Measurements from ENCODE around the gene ZNG1A.
A peak's percentile ranks its signal among the peaks of the same experiment; 100 is the strongest.
"Not testable (repeated sequence)": the region's sequence is repeated elsewhere in the genome, so short reads cannot be mapped to it uniquely, and the experiment has no call there.

Gene ZNG1A

GRCh38 chr9:90851-91250 lies 88.0 kb downstream of the ZNG1A start:
- DNase-seq (ENCODE audit: low spot score); in situ Hi-C loops (cut with MboI; ENCODE audit: low sequenced_read_pairs, unreplicated experiment): not testable (repeated sequence)

GRCh38 chr9:88396-89037 lies 90.3 kb downstream of the ZNG1A start:
- in situ Hi-C loops (cut with MboI; ENCODE audit: low sequenced_read_pairs, unreplicated experiment); DNase-seq (ENCODE audit: low spot score): not testable (repeated sequence)

- in situ Hi-C loops (cut with MboI; ENCODE audit: low sequenced_read_pairs, unreplicated experiment), result not testable (repeated sequence)
Observed at GRCh38 chr9:87860-88259, 91.0 kb downstream of the ZNG1A start.

GRCh38 chr9:87105-87504 lies 91.8 kb downstream of the ZNG1A start:
- in situ Hi-C loops (cut with MboI; ENCODE audit: low sequenced_read_pairs, unreplicated experiment); DNase-seq (ENCODE audit: low spot score): not testable (repeated sequence)

More at GRCh38 chr9:87860-88259, 91.0 kb downstream of the ZNG1A start:
- DNase-seq (ENCODE audit: low spot score), result not testable (repeated sequence)

GRCh38 chr9:86697-87096 lies 92.2 kb downstream of the ZNG1A start:
- DNase-seq (ENCODE audit: low spot score); in situ Hi-C loops (cut with MboI; ENCODE audit: low sequenced_read_pairs, unreplicated experiment): not testable (repeated sequence)

GRCh38 chr9:82932-83689 lies 95.7 kb downstream of the ZNG1A start:
- in situ Hi-C loops (cut with MboI; ENCODE audit: low sequenced_read_pairs, unreplicated experiment); DNase-seq (ENCODE audit: low spot score): not testable (repeated sequence)

- in situ Hi-C loops (cut with MboI; ENCODE audit: low sequenced_read_pairs, unreplicated experiment); DNase-seq (ENCODE audit: low spot score): not testable (repeated sequence)
Observed at GRCh38 chr9:78333-78732, 100.5 kb downstream of the ZNG1A start.

GRCh38 chr9:76389-76788 lies 102.5 kb downstream of the ZNG1A start:
- in situ Hi-C loops (cut with MboI; ENCODE audit: low sequenced_read_pairs, unreplicated experiment); DNase-seq (ENCODE audit: low spot score): not testable (repeated sequence)

GRCh38 chr9:73900-74525 lies 104.8 kb downstream of the ZNG1A start:
- in situ Hi-C loops (cut with MboI; ENCODE audit: low sequenced_read_pairs, unreplicated experiment); DNase-seq (ENCODE audit: low spot score): not testable (repeated sequence)

GRCh38 chr9:73076-73899 lies 105.6 kb downstream of the ZNG1A start:
- DNase-seq (ENCODE audit: low spot score), result peak; percentile 18
- in situ Hi-C loops (cut with MboI; ENCODE audit: low sequenced_read_pairs, unreplicated experiment), result not testable (repeated sequence)

Measured in GM13976 (cell line).